ENCODE data around the gene CPA4.

- TF ChIP-seq CTCF (IDR thresholded peaks at IDR 0.05), result no peak
- TF ChIP-seq POLR2A (IDR thresholded peaks at IDR 0.05), result no peak
Observed at GRCh38 chr7:130303127-130303526, 10.2 kb downstream of the CPA4 start.

All from Peyer's patch (tissue), 4 donors.